Right lobe of liver (tissue), 4 donors: ENCODE measurements around the gene CDCP2.

Source experiments
- CTCF ChIP-seq, 4 donors: fragments of 200-600 bp in 3 of 4; fragments of 450-650 bp in 1 of 4; IDR thresholded peaks; one replicate each; pipeline versions ENCODE4 v1.5.1 to v1.8.0; 2016 to 2022; ENCODE audit warnings: antibody characterized with exemption in 4 of 4, mild to moderate bottlenecking in 2 of 4
- POLR2A ChIP-seq: fragments of 450-650 bp; IDR thresholded peaks from one replicate; pipeline ENCODE4 v1.6.1; 2017; ENCODE audit warnings: antibody characterized with exemption, mild to moderate bottlenecking
- donor health status: DM: no; HTN: no; CAD: no.
- donor health status: DM: no; HTN: no; CAD: no.
- donor health status: DM: no; HTN: yes; CAD: no.

GRCh38 chr1:54112705-54113368, 40.0 kb downstream of the CDCP2 start:
- no peak for TF ChIP-seq POLR2A
- TF ChIP-seq CTCF (IDR thresholded peaks at IDR 0.05), result no peak
